Measurements from ENCODE around the gene TBC1D10A. TPM values are rescaled to one million over a fixed set of nuclear protein-coding genes. Genes with fewer than 3 reads are reported as not detected.
A peak's percentile ranks its signal among the peaks of the same experiment; 100 is the strongest.

The TBC1D10A gene
- total RNA-seq, 4 donors from 2014 or later = 28.4 to 44.7 (median 35.9) TPM

GRCh38 chr22:30337461-30337778, 10.7 kb upstream of the TBC1D10A start:
- DNase-seq = no peak
- no peaks in the 10 kb centered on the region for H3K9me3 ChIP-seq
- H3K4me3 ChIP-seq (replicated peaks in 1 of 3) = no peak overlapping the region
- peaks cover 5 to 6% of the 10 kb centered on the region in 2 donors for H3K4me1 ChIP-seq
- WGBS, 2 donors = 79 to 93% methylated on average over 7 of the region's 8 CpGs
- no peaks in the 10 kb centered on the region for H3K27me3 ChIP-seq
- intact Hi-C loops (cut with DNase I) = no loop called here
- no peak overlapping the region for H3K27ac ChIP-seq
- TF ChIP-seq POLR2A (IDR thresholded peaks at IDR 0.05) = no peak
- TF ChIP-seq CTCF (IDR thresholded peaks at IDR 0.05) = no peak
- peaks cover 96 to 97% of the 10 kb centered on the region in 2 donors for H3K36me3 ChIP-seq

GRCh38 chr22:30336752-30337460, 10.2 kb upstream of the TBC1D10A start:
- Histone ChIP-seq H3K27ac (no peak overlapping the region), H3K36me3 (peaks cover 91 to 92% of the 10 kb centered on the region in 2 donors), H3K4me3 (replicated peaks in 1 of 3) (no peak overlapping the region), H3K27me3 (no peaks in the 10 kb centered on the region), H3K4me1 (peaks cover 5 to 6% of the 10 kb centered on the region in 2 donors), H3K9me3 (no peaks in the 10 kb centered on the region)
- TF ChIP-seq CTCF (IDR thresholded peaks at IDR 0.05) = no peak
- no peak for TF ChIP-seq POLR2A (IDR thresholded peaks at IDR 0.05)
- 84 to 96% methylated on average over 4 of the region's 4 CpGs for WGBS, 2 donors
- peak; percentile 54 to 72 for DNase-seq
- intact Hi-C loops (cut with DNase I) = no loop called here

GRCh38 chr22:30335236-30335635, 8.5 kb upstream of the TBC1D10A start:
- TF ChIP-seq CTCF (IDR thresholded peaks at IDR 0.05) (no peak), POLR2A (IDR thresholded peaks at IDR 0.05) (no peak)
- no peak overlapping the region for H3K4me3 ChIP-seq (replicated peaks in 1 of 3)
- intact Hi-C loops (cut with DNase I) = no loop called here
- no peaks in the 10 kb centered on the region for H3K9me3 ChIP-seq
- H3K4me1 ChIP-seq = peaks cover 5 to 6% of the 10 kb centered on the region in 2 donors
- WGBS, 2 donors = 100% methylated on average over 1 of the region's 1 CpG
- no peaks in the 10 kb centered on the region for H3K27me3 ChIP-seq
- H3K27ac ChIP-seq = no peak overlapping the region
- no peak for DNase-seq
- H3K36me3 ChIP-seq = peaks cover 79% of the 10 kb centered on the region in 2 donors

GRCh38 chr22:30334646-30335045, 7.9 kb upstream of the TBC1D10A start:
- Histone ChIP-seq H3K27me3 (no peaks in the 10 kb centered on the region), H3K4me3 (replicated peaks in 1 of 3) (no peak overlapping the region), H3K27ac (no peak overlapping the region), H3K4me1 (peaks cover 5 to 6% of the 10 kb centered on the region in 2 donors), H3K9me3 (no peaks in the 10 kb centered on the region), H3K36me3 (peaks cover 73% of the 10 kb centered on the region in 2 donors)
- WGBS, 2 donors = 97 to 98% methylated on average over 4 of the region's 4 CpGs
- intact Hi-C loops (cut with DNase I) = no loop called here
- no peak for DNase-seq
- TF ChIP-seq CTCF (IDR thresholded peaks at IDR 0.05) (no peak), POLR2A (IDR thresholded peaks at IDR 0.05) (no peak)

GRCh38 chr22:30333707-30334087, 7.0 kb upstream of the TBC1D10A start:
- intact Hi-C loops (cut with DNase I) = no loop called here
- no peaks in the 10 kb centered on the region for H3K9me3 ChIP-seq
- H3K36me3 ChIP-seq = peaks cover 63 to 64% of the 10 kb centered on the region in 2 donors
- no peak for DNase-seq
- H3K4me1 ChIP-seq = peaks cover 2 to 3% of the 10 kb centered on the region in 2 donors
- H3K27me3 ChIP-seq = no peaks in the 10 kb centered on the region
- TF ChIP-seq POLR2A (IDR thresholded peaks at IDR 0.05) (no peak), CTCF (IDR thresholded peaks at IDR 0.05) (no peak)
- no peak overlapping the region for H3K4me3 ChIP-seq (replicated peaks in 1 of 3)
- WGBS, 2 donors = 94% methylated on average over 3 of the region's 3 CpGs
- no peak overlapping the region for H3K27ac ChIP-seq
